Astrocyte (in vitro differentiated cells and primary cell): ENCODE data around the gene PGAM5. TPM values are rescaled to one million over a fixed set of nuclear protein-coding genes. Genes with fewer than 3 reads are reported as not detected.

Experiments
- DNase-seq: peaks from one replicate; pipeline ENCODE4 v3.0.0-alpha.2; 2010; ENCODE audit warnings: low read depth
- FAIRE-seq: peaks from 2 replicates; lab custom pipeline; 2011; peaks lifted over from hg19 to GRCh38; lab: Jason Lieb, UNC
- H2AFZ ChIP-seq: 2 replicates; pipeline ENCODE4 v1.6.0; 2012; ENCODE audit warnings: low read depth, low read length, inconsistent platforms
- H3K27ac ChIP-seq: 2 replicates; pipeline ENCODE4 v1.5.1; 2011; ENCODE audit warnings: low read depth, low read length, inconsistent platforms
- H3K27me3 ChIP-seq: 2 replicates; pipeline ENCODE4 v1.6.0; 2011; ENCODE audit warnings: low read length, inconsistent platforms; ENCODE audit not compliant: insufficient read depth
- H3K36me3 ChIP-seq: 2 replicates; pipeline ENCODE4 v1.5.1; 2011; ENCODE audit warnings: low read length, inconsistent platforms; ENCODE audit not compliant: insufficient read depth
- H3K4me1 ChIP-seq: 2 replicates; pipeline ENCODE4 v1.5.1; 2011; ENCODE audit warnings: low read length, inconsistent platforms; ENCODE audit not compliant: insufficient read depth
- H3K4me2 ChIP-seq: 2 replicates; pipeline ENCODE4 v1.6.0; 2012; ENCODE audit warnings: low read length, inconsistent platforms
- H3K4me3 ChIP-seq: 2 replicates; pipeline ENCODE4 v1.5.1; 2011; ENCODE audit warnings: low read depth, mild to moderate bottlenecking, low read length, inconsistent platforms; ENCODE audit not compliant: insufficient read depth
- H3K79me2 ChIP-seq: 2 replicates; pipeline ENCODE4 v1.6.0; 2012; ENCODE audit warnings: mild to moderate bottlenecking, low read length, inconsistent platforms; ENCODE audit not compliant: insufficient read depth
- H3K9ac ChIP-seq: 2 replicates; pipeline ENCODE4 v1.6.0; 2012; ENCODE audit warnings: mild to moderate bottlenecking, low read length, inconsistent platforms
- H3K9me3 ChIP-seq: 2 replicates; pipeline ENCODE4 v1.5.1; 2012; ENCODE audit warnings: low read depth, mild to moderate bottlenecking, low read length, inconsistent platforms; ENCODE audit not compliant: insufficient read depth
- H4K20me1 ChIP-seq: 2 replicates; pipeline ENCODE4 v1.6.0; 2012; ENCODE audit warnings: low read length, inconsistent platforms; ENCODE audit not compliant: insufficient read depth
- H3K27ac Mint-ChIP-seq: one replicate; pipeline ENCODE4 v1.8.0; 2021; ENCODE audit warnings: mild to moderate bottlenecking, mixed read lengths; ENCODE audit not compliant: unreplicated experiment
- H3K27me3 Mint-ChIP-seq: one replicate; pipeline ENCODE4 v1.8.0; 2021; ENCODE audit warnings: low read depth, mixed read lengths; ENCODE audit not compliant: unreplicated experiment
- H3K36me3 Mint-ChIP-seq: one replicate; pipeline ENCODE4 v1.8.0; 2021; ENCODE audit warnings: low read depth, mixed read lengths; ENCODE audit not compliant: unreplicated experiment
- H3K4me1 Mint-ChIP-seq: one replicate; pipeline ENCODE4 v1.8.0; 2021; ENCODE audit warnings: low read depth, mixed read lengths; ENCODE audit not compliant: unreplicated experiment
- H3K4me3 Mint-ChIP-seq: one replicate; pipeline ENCODE4 v1.8.0; 2021; ENCODE audit warnings: mild to moderate bottlenecking, moderate library complexity, mixed read lengths; ENCODE audit not compliant: unreplicated experiment
- H3K9me3 Mint-ChIP-seq: one replicate; pipeline ENCODE4 v1.8.0; 2021; ENCODE audit warnings: mild to moderate bottlenecking, mixed read lengths; ENCODE audit not compliant: unreplicated experiment
- EZH2 ChIP-seq: IDR thresholded peaks from 2 replicates; pipeline ENCODE4 v1.6.1; 2012; ENCODE audit warnings: mild to moderate bottlenecking, low read length, inconsistent platforms; ENCODE audit not compliant: insufficient read depth
- total RNA-seq: library from RNA; stranded (reverse); gene quantifications from 2 replicates; pipeline ENCODE4 v1.2.1, GENCODE V29; 2021
- TF ChIP-seq, protein P1 (sequence below): IDR thresholded peaks from 2 replicates; pipeline ENCODE4 v1.5.1; 2011; ENCODE audit warnings: low read depth, mild to moderate bottlenecking, inconsistent platforms, low read length, moderate library complexity; ENCODE audit not compliant: insufficient read depth

Gene PGAM5
- total RNA-seq, 1 donor from 2014 or later: 43.4 TPM

DNA sequence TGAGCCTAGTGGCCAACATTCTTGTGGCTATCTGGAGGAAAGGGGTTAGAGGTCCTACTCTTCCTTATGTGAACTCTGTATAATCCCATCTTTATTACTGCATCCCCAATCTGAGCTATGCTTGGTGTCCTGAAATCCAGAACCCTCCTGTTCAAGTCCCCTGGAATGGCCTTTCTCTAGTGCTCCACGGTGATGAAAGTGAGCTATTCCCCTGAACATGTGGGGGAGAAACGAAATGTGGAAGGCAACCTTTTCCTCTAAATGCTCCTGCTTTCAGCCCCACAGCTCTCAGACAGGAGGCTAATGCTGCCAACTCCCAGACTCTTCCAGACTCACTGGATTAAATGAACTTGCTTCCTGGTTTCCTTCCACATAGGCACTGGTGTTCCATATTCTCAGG is 2.5 kb upstream of the PGAM5 start:
- no peak overlapping the region for H3K27ac Mint-ChIP-seq
- Histone ChIP-seq H2AFZ (no peak overlapping the region), H3K36me3 (no peaks in the 10 kb centered on the region), H3K79me2 (peaks cover 30% of the 10 kb centered on the region), H3K4me3 (no peak overlapping the region), H3K27ac (no peak overlapping the region), H4K20me1 (peaks cover 20% of the 10 kb centered on the region), H3K9me3 (no peaks in the 10 kb centered on the region), H3K4me1 (peaks cover 7% of the 10 kb centered on the region), H3K4me2 (no peak overlapping the region), H3K27me3 (no peaks in the 10 kb centered on the region), H3K9ac (no peak overlapping the region)
- H3K9me3 Mint-ChIP-seq: no peaks in the 10 kb centered on the region
- DNase-seq (no peak), FAIRE-seq (no peak)
- H3K36me3 Mint-ChIP-seq: peaks cover 6% of the 10 kb centered on the region
- peaks cover 10% of the 10 kb centered on the region for H3K4me1 Mint-ChIP-seq
- H3K4me3 Mint-ChIP-seq: peak overlapping the region; percentile 89
- no peaks in the 10 kb centered on the region for H3K27me3 Mint-ChIP-seq
- no peak for TF ChIP-seq EZH2
- TF ChIP-seq, protein P1, sequence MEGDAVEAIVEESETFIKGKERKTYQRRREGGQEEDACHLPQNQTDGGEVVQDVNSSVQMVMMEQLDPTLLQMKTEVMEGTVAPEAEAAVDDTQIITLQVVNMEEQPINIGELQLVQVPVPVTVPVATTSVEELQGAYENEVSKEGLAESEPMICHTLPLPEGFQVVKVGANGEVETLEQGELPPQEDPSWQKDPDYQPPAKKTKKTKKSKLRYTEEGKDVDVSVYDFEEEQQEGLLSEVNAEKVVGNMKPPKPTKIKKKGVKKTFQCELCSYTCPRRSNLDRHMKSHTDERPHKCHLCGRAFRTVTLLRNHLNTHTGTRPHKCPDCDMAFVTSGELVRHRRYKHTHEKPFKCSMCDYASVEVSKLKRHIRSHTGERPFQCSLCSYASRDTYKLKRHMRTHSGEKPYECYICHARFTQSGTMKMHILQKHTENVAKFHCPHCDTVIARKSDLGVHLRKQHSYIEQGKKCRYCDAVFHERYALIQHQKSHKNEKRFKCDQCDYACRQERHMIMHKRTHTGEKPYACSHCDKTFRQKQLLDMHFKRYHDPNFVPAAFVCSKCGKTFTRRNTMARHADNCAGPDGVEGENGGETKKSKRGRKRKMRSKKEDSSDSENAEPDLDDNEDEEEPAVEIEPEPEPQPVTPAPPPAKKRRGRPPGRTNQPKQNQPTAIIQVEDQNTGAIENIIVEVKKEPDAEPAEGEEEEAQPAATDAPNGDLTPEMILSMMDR: no peak

DNA sequence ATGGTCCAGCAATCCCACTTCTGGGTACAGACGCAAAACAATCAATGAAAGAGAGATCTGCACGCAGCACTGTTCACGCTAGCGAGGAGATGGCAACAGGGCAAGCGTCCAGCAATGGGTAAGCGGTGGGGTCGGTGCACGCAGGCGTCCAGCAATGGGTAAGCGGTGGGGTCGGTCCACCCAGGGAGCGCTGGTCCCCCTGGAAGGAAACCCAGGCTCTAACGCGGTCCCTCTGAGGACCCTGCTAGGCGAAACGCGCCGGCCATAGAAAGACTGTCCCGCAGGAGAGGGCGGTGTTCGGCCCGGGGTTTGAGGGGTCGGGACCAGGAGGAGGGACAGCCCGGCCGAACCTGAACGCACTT is 618 bp upstream of the PGAM5 start:
- peaks cover 49% of the 10 kb centered on the region for H3K79me2 ChIP-seq
- no peak for DNase-seq
- H3K9me3 ChIP-seq: no peaks in the 10 kb centered on the region
- peaks cover 2% of the 10 kb centered on the region for H3K36me3 ChIP-seq
- peak overlapping the region; percentile 92 for H3K4me2 ChIP-seq
- TF ChIP-seq, protein P1: no peak
- no peak for TF ChIP-seq EZH2
- no peak for FAIRE-seq
- peak overlapping the region; percentile 91 for H3K27ac Mint-ChIP-seq
- peak overlapping the region; percentile 89 for H3K4me3 Mint-ChIP-seq
- H3K4me1 Mint-ChIP-seq: peaks cover 1% of the 10 kb centered on the region
- H3K4me1 ChIP-seq: peaks cover 7% of the 10 kb centered on the region
- H3K27me3 Mint-ChIP-seq: no peaks in the 10 kb centered on the region
- H3K9ac ChIP-seq: peak overlapping the region; percentile 87
- H4K20me1 ChIP-seq: peaks cover 39% of the 10 kb centered on the region
- peaks cover 4% of the 10 kb centered on the region for H3K36me3 Mint-ChIP-seq
- H2AFZ ChIP-seq: peak overlapping the region; percentile 74
- no peaks in the 10 kb centered on the region for H3K9me3 Mint-ChIP-seq
- peak overlapping the region; percentile 52 for H3K27ac ChIP-seq
- H3K27me3 ChIP-seq: no peaks in the 10 kb centered on the region
- H3K4me3 ChIP-seq: peak overlapping the region; percentile 98

DNA sequence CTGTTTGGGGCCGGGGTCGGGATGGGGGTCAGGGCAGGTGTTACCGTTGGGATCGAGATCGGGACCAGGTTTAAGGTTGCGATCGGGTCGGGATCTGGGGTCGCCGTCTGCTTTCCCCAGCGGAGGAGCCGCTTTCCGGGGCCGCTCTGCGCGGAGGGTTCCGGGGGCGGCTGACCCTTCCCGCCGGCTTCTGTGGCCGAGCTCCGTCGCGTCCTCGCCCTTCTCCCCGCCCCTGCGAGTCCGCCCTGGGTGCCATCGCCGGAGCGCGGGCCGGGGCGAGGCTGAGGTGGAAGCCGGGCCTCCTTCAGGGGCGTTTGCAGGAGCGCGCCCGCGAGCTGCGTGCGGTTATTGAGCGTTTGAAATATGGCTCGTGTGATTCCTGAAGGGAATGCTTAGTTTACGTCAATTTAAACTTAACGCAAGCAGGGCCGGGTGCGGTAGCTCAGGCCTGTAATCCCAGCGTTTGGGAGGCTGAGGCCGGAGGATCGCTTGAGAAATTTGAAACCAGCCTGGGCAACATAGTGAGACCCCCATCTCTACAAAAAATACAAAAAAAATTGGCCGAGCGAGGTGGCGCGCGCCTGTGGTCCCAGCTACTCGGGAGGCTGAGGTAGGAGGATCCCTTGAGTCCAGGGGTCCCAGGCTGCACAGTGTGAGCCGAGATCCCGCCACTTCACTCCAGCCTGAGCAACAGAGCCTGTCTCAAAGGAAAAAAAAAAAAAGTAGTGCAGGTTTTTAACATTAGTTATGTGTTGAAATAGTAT is 620 bp downstream of the PGAM5 start:
- H3K36me3 Mint-ChIP-seq: peaks cover 4% of the 10 kb centered on the region
- peaks cover 6% of the 10 kb centered on the region for H3K36me3 ChIP-seq
- FAIRE-seq: no peak
- peak overlapping the region; percentile 90 for H3K4me3 Mint-ChIP-seq
- no peaks in the 10 kb centered on the region for H3K9me3 Mint-ChIP-seq
- H3K4me3 ChIP-seq: peak overlapping the region; percentile 98
- no peaks in the 10 kb centered on the region for H3K27me3 Mint-ChIP-seq
- H3K79me2 ChIP-seq: peaks cover 49% of the 10 kb centered on the region
- H3K9me3 ChIP-seq: no peaks in the 10 kb centered on the region
- TF ChIP-seq, protein P1: no peak
- no peak for TF ChIP-seq EZH2
- H3K27ac ChIP-seq: peak overlapping the region; percentile 52
- peaks cover 44% of the 10 kb centered on the region for H4K20me1 ChIP-seq
- peak overlapping the region; percentile 74 for H2AFZ ChIP-seq
- H3K4me1 ChIP-seq: peaks cover 7% of the 10 kb centered on the region
- no peak for DNase-seq
- H3K27me3 ChIP-seq: no peaks in the 10 kb centered on the region
- peak overlapping the region; percentile 92 for H3K4me2 ChIP-seq
- H3K27ac Mint-ChIP-seq: peak overlapping the region; percentile 66
- H3K9ac ChIP-seq: peak overlapping the region; percentile 87
- H3K4me1 Mint-ChIP-seq: peaks cover 1% of the 10 kb centered on the region
